ENCODE results near the gene CCNA1.

DNA sequence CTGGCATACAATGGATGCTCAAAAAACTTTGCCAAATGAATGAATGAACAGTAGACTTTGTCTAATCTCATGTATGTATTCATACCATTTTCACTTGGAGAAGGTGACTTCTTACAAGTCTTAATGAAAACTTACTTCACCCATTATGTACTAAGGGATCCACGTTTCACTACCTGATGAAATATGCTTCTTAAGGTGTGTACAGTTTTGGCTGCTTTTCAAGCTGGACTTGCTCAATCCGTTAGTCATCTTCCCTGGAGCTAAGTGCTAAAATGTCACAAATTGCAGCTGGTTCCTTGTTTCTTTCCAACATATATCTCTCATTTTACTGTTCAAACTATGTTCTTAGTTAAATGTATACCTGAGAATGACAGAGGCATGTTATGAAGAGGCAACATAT, 4.2 kb upstream of the CCNA1 start:
- TF ChIP-seq POLR2A (IDR thresholded peaks at IDR 0.05; ENCODE audit: borderline replicate concordance, extremely low read depth, insufficient read depth, insufficient read length) (no peak), SP1 (IDR thresholded peaks at IDR 0.05; ENCODE audit: low read depth) (no peak), CEBPB (IDR thresholded peaks at IDR 0.05; ENCODE audit: low read depth) (no peak), POLR2AphosphoS5 (IDR thresholded peaks at IDR 0.05; ENCODE audit: low read depth, low read length) (no peak), EZH2phosphoT487 (IDR thresholded peaks at IDR 0.05; ENCODE audit: borderline replicate concordance) (no peak), ELF1 (IDR thresholded peaks at IDR 0.05; ENCODE audit: borderline replicate concordance, low read depth) (no peak), SIN3A (IDR thresholded peaks at IDR 0.05; ENCODE audit: low read depth) (no peak), EZH2 (IDR thresholded peaks at IDR 0.05) (no peak), JUND (IDR thresholded peaks at IDR 0.05) (no peak)
- TF ChIP-seq, protein P1, sequence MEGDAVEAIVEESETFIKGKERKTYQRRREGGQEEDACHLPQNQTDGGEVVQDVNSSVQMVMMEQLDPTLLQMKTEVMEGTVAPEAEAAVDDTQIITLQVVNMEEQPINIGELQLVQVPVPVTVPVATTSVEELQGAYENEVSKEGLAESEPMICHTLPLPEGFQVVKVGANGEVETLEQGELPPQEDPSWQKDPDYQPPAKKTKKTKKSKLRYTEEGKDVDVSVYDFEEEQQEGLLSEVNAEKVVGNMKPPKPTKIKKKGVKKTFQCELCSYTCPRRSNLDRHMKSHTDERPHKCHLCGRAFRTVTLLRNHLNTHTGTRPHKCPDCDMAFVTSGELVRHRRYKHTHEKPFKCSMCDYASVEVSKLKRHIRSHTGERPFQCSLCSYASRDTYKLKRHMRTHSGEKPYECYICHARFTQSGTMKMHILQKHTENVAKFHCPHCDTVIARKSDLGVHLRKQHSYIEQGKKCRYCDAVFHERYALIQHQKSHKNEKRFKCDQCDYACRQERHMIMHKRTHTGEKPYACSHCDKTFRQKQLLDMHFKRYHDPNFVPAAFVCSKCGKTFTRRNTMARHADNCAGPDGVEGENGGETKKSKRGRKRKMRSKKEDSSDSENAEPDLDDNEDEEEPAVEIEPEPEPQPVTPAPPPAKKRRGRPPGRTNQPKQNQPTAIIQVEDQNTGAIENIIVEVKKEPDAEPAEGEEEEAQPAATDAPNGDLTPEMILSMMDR (IDR thresholded peaks at IDR 0.05 in 2 of 3, conservative IDR thresholded peaks at IDR 0.05 in 1 of 3; ENCODE audit: borderline replicate concordance in 1 of 3, insufficient read depth in 1 of 3, low read depth in 2 of 3, low read length in 2 of 3) = no peak
